B cell (primary cell): Measurements from ENCODE around the gene PPP2R2C. TPM values are rescaled to one million over a fixed set of nuclear protein-coding genes. Genes with fewer than 3 reads are reported as not detected.

Experiments used
- ATAC-seq: fragments of 200-7000 bp; cut with Tn5 transposase; one replicate; pipeline ENCODE4 v1.10.0; 2021; ENCODE audit warnings: low read depth, mild to moderate bottlenecking, moderate number of reproducible peaks, moderate library complexity
- CTCF ChIA-PET: fragments of 350-600 bp; sonication (Branson Sonifier 250); formaldehyde crosslinking; loops from one replicate; lab custom pipeline; 2021; ENCODE audit warnings: antibody characterized with exemption, inconsistent platforms; lab: Charles Lee
- POLR2A ChIA-PET: fragments of 350-600 bp; sonication (Branson Sonifier 250); formaldehyde crosslinking; loops from one replicate; lab custom pipeline; 2021; ENCODE audit warnings: antibody characterized with exemption; lab: Charles Lee
- DNase-seq: peaks from one replicate; pipeline ENCODE4 v3.0.0; 2013
- H2AFZ ChIP-seq: 2 replicates; pipeline ENCODE4 v1.6.1; 2012; ENCODE audit warnings: mild to moderate bottlenecking, low read depth, low read length; ENCODE audit not compliant: insufficient read depth, poor library complexity, severe bottlenecking
- H3K27ac ChIP-seq, 2 donors: 1 replicate in 1 of 2; 2 replicates in 1 of 2; pipeline ENCODE4 v1.5.1; 2012 to 2013; ENCODE audit warnings: low read length in 2 of 2, mild to moderate bottlenecking in 2 of 2, moderate library complexity in 1 of 2
- H3K27me3 ChIP-seq, 4 experiments: fragments of 200-600 bp in 1 of 4; sonication (generic) in 1 of 4; replicated peaks in 1 of 4; 1 replicate in 2 of 4; 2 replicates in 2 of 4; pipeline versions ENCODE4 v1.6.1 to v1.7.0; 2013 to 2016; ENCODE audit warnings: low read length in 3 of 4, mild to moderate bottlenecking in 2 of 4, mixed read lengths in 1 of 4, moderate library complexity in 1 of 4; ENCODE audit not compliant: insufficient read depth in 4 of 4, control insufficient read depth in 3 of 4; ENCODE audit errors: control extremely low read depth in 1 of 4
- H3K36me3 ChIP-seq, 2 experiments: replicated peaks in 1 of 2; 1 replicate in 1 of 2; 2 replicates in 1 of 2; pipeline versions ENCODE4 v1.6.1 to v1.7.1; 2013; ENCODE audit warnings: low read length in 1 of 2; ENCODE audit not compliant: insufficient read depth in 2 of 2, control insufficient read depth in 1 of 2; ENCODE audit errors: control extremely low read depth in 1 of 2, extremely low read depth in 1 of 2
- H3K4me1 ChIP-seq, 2 donors: fragments of 200-600 bp in 1 of 2; sonication (generic) in 1 of 2; 1 replicate in 1 of 2; 2 replicates in 1 of 2; pipeline versions ENCODE4 v1.5.1 to v1.6.1; 2013 to 2017; ENCODE audit warnings: low read length in 2 of 2; ENCODE audit not compliant: control insufficient read depth in 2 of 2, insufficient read depth in 2 of 2
- H3K4me2 ChIP-seq: replicated peaks from 2 replicates; pipeline ENCODE3; 2012; ENCODE audit warnings: mild to moderate bottlenecking, low read depth, low read length; ENCODE audit not compliant: poor library complexity, severe bottlenecking
- H3K4me3 ChIP-seq, 5 experiments: fragments of 200-600 bp in 1 of 5; sonication (generic) in 1 of 5; 1 replicate in 3 of 5; 2 replicates in 2 of 5; pipeline versions ENCODE4 v1.5.1 to v1.7.0; 2011 to 2016; ENCODE audit warnings: low read length in 4 of 5, mild to moderate bottlenecking in 4 of 5, low read depth in 2 of 5, control low read depth in 1 of 5, moderate library complexity in 1 of 5; ENCODE audit not compliant: insufficient read depth in 1 of 5; ENCODE audit errors: control extremely low read depth in 1 of 5, extremely low read depth in 1 of 5
- H3K79me2 ChIP-seq: fragments of 200-600 bp; sonication (generic); one replicate; pipeline ENCODE4 v1.6.0; 2016; ENCODE audit warnings: low read length; ENCODE audit not compliant: control insufficient read depth, insufficient read depth
- H3K9ac ChIP-seq: fragments of 200-600 bp; sonication (generic); 2 replicates; pipeline ENCODE4 v1.6.1; 2017; ENCODE audit warnings: mild to moderate bottlenecking, low read length, moderate library complexity
- H3K9me3 ChIP-seq, 3 donors: one replicate each; pipeline versions ENCODE4 v1.6.1 to v1.7.1; 2013; ENCODE audit warnings: low read length in 2 of 3; ENCODE audit not compliant: control insufficient read depth in 2 of 3, insufficient read depth in 1 of 3; ENCODE audit errors: control extremely low read depth in 1 of 3
- H4K20me1 ChIP-seq: 2 replicates; pipeline ENCODE4 v1.6.0; 2012; ENCODE audit warnings: mild to moderate bottlenecking, low read length; ENCODE audit not compliant: insufficient read depth, control insufficient read depth, poor library complexity, severe bottlenecking
- H3K27ac Mint-ChIP-seq: one replicate; pipeline ENCODE4 v1.8.0; 2021; ENCODE audit warnings: mixed read lengths
- H3K27me3 Mint-ChIP-seq: one replicate; pipeline ENCODE4 v1.8.0; 2021; ENCODE audit warnings: mixed read lengths
- H3K4me1 Mint-ChIP-seq: one replicate; pipeline ENCODE4 v1.8.0; 2021; ENCODE audit warnings: mixed read lengths
- H3K4me3 Mint-ChIP-seq: one replicate; pipeline ENCODE4 v1.8.0; 2021; ENCODE audit warnings: mixed read lengths
- H3K9me3 Mint-ChIP-seq: one replicate; pipeline ENCODE4 v1.8.0; 2022; ENCODE audit warnings: mixed read lengths; ENCODE audit not compliant: insufficient read depth
- EZH2 ChIP-seq: IDR thresholded peaks from 2 replicates; pipeline ENCODE4 v1.6.1; 2012; ENCODE audit warnings: borderline replicate concordance, low read depth, mild to moderate bottlenecking, moderate library complexity, low read length; ENCODE audit not compliant: insufficient read depth, poor library complexity, severe bottlenecking
- WGBS: methylation state at CpG from one replicate; pipeline ENCODE4 v1.1.5; 2013; ENCODE audit warnings: missing lambda C conversion rate; ENCODE audit not compliant: insufficient coverage; 5-methylcytosine and 5-hydroxymethylcytosine counted together
- intact Hi-C: fragments of 100-400 bp; cut with micrococcal nuclease; formaldehyde crosslinking; loops from one replicate; pipeline ENCODE4 v1.10.0; 2022
- polyA plus RNA-seq: library from polyadenylated mRNA; depleted of rRNA; stranded (reverse); fragments of >200 nt; gene quantifications from 2 replicates; pipeline ENCODE4 v1.2.3, GENCODE V29; 2012
- total RNA-seq, 2 donors: library from RNA; stranded (reverse); fragments of 120-200 nt in 1 of 2; gene quantifications; 1 replicate in 1 of 2; 2 replicates in 1 of 2; pipeline versions ENCODE4 v1.2.3 to v1.2.4, GENCODE V29; 2013 to 2022
- TF ChIP-seq, protein P1 (sequence below): fragments of 200-600 bp; IDR thresholded peaks from one replicate; pipeline ENCODE4 v1.8.0; 2022; ENCODE audit warnings: antibody characterized with exemption, mild to moderate bottlenecking

The PPP2R2C gene
- total and polyA plus RNA-seq, 2 donors (not counting 1 experiment from before 2014, with no cell fraction given), result not detected

DNA sequence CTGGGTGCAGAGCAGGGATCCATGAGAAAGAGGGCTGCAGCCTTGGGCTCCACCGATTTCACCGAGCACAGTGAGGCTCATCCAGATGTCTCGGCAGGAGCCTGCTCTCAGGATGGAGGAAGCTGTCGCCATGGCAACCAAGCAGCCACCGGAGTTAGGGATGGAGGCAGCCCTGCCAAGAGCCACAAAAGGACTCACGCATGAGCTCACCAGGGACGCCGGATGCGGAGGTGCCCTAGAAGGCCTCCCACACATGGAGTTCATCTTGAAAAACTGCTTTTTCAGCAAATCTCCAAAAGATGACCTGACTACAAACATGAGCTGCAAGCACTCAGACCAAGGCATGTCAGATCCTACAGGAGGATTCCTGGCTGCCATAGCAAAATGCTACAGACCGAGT, 112.0 kb downstream of the PPP2R2C start:
- Histone ChIP-seq H3K27me3 (no peaks in the 10 kb centered on the region), H3K4me3 (no peak overlapping the region), H3K36me3 (no peaks in the 10 kb centered on the region), H3K9ac (no peak overlapping the region), H3K4me1 (no peaks in the 10 kb centered on the region), H3K4me2 (no peak overlapping the region), H3K27ac (no peak overlapping the region), H3K9me3 (peaks cover 0 to 9% (median 0%) of the 10 kb centered on the region in 3 donors), H2AFZ (no peak overlapping the region), H4K20me1 (no peaks in the 10 kb centered on the region), H3K79me2 (no peaks in the 10 kb centered on the region)
- Mint-ChIP-seq H3K9me3 (no peaks in the 10 kb centered on the region), H3K27me3 (peaks cover 4% of the 10 kb centered on the region), H3K27ac (no peak overlapping the region), H3K4me3 (no peak overlapping the region), H3K4me1 (no peaks in the 10 kb centered on the region)
- DNase-seq (no peak), ATAC-seq (no peak)
- WGBS, result 44% methylated on average over 10 of the region's 10 CpGs
- intact Hi-C loops, result no loop called here
- TF ChIP-seq EZH2, result no peak
- TF ChIP-seq, protein P1, sequence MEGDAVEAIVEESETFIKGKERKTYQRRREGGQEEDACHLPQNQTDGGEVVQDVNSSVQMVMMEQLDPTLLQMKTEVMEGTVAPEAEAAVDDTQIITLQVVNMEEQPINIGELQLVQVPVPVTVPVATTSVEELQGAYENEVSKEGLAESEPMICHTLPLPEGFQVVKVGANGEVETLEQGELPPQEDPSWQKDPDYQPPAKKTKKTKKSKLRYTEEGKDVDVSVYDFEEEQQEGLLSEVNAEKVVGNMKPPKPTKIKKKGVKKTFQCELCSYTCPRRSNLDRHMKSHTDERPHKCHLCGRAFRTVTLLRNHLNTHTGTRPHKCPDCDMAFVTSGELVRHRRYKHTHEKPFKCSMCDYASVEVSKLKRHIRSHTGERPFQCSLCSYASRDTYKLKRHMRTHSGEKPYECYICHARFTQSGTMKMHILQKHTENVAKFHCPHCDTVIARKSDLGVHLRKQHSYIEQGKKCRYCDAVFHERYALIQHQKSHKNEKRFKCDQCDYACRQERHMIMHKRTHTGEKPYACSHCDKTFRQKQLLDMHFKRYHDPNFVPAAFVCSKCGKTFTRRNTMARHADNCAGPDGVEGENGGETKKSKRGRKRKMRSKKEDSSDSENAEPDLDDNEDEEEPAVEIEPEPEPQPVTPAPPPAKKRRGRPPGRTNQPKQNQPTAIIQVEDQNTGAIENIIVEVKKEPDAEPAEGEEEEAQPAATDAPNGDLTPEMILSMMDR, result no peak
- CTCF ChIA-PET, result no interaction called here
- POLR2A ChIA-PET, result no interaction called here

DNA sequence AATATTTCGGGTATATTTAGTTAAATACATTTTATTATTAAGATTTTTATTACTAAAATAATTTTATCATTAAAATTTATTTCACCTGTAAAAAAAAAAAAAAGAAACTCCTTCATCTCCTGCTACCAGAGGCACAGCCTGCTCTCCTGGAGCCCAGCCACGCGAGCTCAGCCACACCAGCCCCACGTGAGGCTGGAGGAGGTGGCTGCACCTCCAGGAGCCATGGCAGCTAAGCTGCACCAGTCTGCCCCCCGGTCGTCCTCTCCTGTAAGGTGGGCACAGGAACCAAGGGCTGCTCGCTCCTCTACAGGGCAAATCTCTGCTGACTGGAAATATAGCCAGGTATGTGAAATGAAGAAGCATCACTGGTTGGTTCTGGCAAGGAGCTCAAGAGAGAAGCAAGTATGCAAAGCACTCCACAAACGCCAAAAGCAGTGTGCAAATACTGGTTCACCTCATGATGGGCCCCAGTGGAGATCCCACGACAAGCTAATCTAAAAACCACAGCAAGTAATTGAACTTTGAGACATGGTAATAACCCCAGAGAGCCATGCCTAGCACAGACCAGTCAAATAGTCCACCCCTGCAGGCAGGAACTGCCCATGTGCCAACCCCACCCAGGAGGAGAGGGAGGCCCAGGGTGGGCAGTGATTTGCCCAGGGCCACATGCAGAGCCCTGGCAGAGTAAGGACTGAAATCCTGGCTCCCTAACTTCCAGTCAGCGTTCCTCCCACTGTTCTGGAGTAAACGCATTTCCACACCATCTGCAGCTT, 112.7 kb downstream of the PPP2R2C start:
- POLR2A ChIA-PET, result no interaction called here
- Histone ChIP-seq H3K9ac (no peak overlapping the region), H3K4me3 (no peak overlapping the region), H3K79me2 (no peaks in the 10 kb centered on the region), H3K4me1 (no peaks in the 10 kb centered on the region), H2AFZ (no peak overlapping the region), H3K27me3 (no peaks in the 10 kb centered on the region), H3K36me3 (no peaks in the 10 kb centered on the region), H3K4me2 (no peak overlapping the region), H3K27ac (no peak overlapping the region), H4K20me1 (no peaks in the 10 kb centered on the region), H3K9me3 (peaks cover 0 to 9% (median 0%) of the 10 kb centered on the region in 3 donors)
- ATAC-seq, result no peak
- Mint-ChIP-seq H3K4me3 (no peak overlapping the region), H3K27ac (no peak overlapping the region), H3K27me3 (peaks cover 4% of the 10 kb centered on the region), H3K4me1 (no peaks in the 10 kb centered on the region), H3K9me3 (no peaks in the 10 kb centered on the region)
- no peak for TF ChIP-seq EZH2
- TF ChIP-seq, protein P1, result no peak
- intact Hi-C loops, result no loop called here
- CTCF ChIA-PET, result no interaction called here
- WGBS, result 68% methylated on average over 10 of the region's 11 CpGs
- no peak for DNase-seq
